NB4 (cell line): Measurements from ENCODE around the gene CPD.
"Not testable (repeated sequence)": the region's sequence is repeated elsewhere in the genome, so short reads cannot be mapped to it uniquely, and the experiment has no call there.

Experiments used
- DNase-seq: peaks from one replicate; pipeline ENCODE4 v3.0.0; 2010; ENCODE audit warnings: low read depth
- H3K4me3 ChIP-seq: one replicate; pipeline ENCODE4 v1.5.1; 2011; ENCODE audit warnings: mild to moderate bottlenecking, low read depth, low read length, moderate library complexity
- CTCF ChIP-seq: IDR thresholded peaks from one replicate; pipeline ENCODE4 v1.5.1; 2012; ENCODE audit warnings: low read depth, low read length
- MAX ChIP-seq: IDR thresholded peaks from 2 replicates; pipeline ENCODE4 v1.6.1; 2011; ENCODE audit warnings: low read depth, low read length
- MYC ChIP-seq: IDR thresholded peaks from 2 replicates; pipeline ENCODE4 v1.6.1; 2011; ENCODE audit warnings: low read depth, low read length
- POLR2A ChIP-seq: IDR thresholded peaks from 2 replicates; pipeline ENCODE4 v1.6.1; 2011; ENCODE audit warnings: mild to moderate bottlenecking; ENCODE audit not compliant: insufficient read length; ENCODE audit errors: extremely low read depth

CPD gene

GRCh38 chr17:30344283-30345088 lies 34.2 kb upstream of the CPD start:
- peak; percentile 96 for DNase-seq
- no peak overlapping the region for H3K4me3 ChIP-seq
- TF ChIP-seq MAX (0 out of 2 replicates have a peak, but pooled peaks have one; percentile 13), CTCF (no peak), MYC (no peak)

DNA sequence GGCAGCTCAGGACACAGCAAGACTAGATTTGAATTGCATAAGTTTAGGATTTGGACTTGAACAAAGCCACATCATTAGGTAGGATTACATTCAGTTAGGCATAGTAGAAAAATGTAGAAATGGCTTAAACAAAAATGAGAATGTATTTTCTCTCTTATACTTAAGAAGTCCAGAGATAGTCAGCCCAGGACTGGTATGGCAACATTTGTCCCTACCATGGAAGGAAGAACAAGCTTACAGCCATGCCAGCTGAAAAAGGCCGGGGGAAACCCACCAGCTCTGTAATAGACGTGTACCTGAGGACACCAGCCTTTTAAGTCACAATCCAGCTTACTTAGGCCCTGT lies 33.7 kb upstream of the CPD start:
- DNase-seq, result no peak
- TF ChIP-seq MYC (no peak), CTCF (no peak), POLR2A (no peak), MAX (no peak)
- no peak overlapping the region for H3K4me3 ChIP-seq

- peak; percentile 75 for DNase-seq
- no peak overlapping the region for H3K4me3 ChIP-seq
- TF ChIP-seq POLR2A (no peak), MAX (no peak), CTCF (no peak), MYC (no peak)
Measured at GRCh38 chr17:30345527-30346075, 33.1 kb upstream of the CPD start.

DNA sequence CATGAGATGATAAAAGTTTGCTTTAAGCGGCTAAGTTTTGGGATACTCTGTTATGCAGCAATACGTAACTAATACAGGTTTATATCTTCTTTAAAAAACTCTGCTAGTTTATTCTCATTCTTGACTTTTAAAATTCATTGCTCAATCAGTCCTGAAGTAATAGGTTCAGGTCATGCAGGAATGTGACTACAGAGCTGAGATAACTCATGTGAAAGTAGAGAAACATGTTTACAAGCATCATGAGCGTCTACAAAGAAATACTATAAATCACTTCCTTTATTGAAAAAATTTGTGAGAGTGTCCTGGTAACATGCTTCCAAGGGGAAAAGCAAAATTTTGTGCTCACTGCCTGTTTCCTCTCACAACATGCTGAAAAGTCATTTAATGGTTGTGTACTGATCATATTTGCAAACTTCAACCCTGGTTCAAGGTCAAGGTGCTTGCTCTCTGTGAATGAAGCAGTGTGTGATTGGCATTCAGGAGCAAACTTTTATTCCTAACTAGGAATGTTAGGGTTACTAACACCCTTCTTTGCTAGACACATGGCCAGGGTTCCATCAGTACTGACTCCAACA lies 32.4 kb upstream of the CPD start:
- H3K4me3 ChIP-seq, result no peak overlapping the region
- TF ChIP-seq MYC, result no peak
- no peak for TF ChIP-seq POLR2A
- TF ChIP-seq MAX, result no peak
- TF ChIP-seq CTCF, result no peak

DNA sequence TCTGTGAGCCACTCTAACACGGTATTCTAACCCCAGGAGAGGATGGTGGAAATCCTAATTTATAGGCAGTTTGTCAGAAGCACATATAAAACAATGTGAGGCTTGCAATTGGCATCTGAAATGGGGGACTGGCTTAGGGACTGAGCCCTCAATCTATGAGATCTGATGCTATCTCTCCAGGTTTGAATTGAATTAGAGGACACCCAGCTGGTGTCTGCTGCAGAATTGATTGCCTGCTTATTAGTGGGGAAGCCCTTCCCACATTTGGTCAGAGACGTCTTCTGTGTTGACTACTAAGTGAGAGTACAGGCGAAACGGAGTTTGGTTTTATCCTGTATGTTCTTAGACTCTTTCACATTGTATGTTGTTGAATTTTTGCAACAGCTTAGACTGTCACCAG lies 31.2 kb upstream of the CPD start:
- TF ChIP-seq CTCF, result no peak
- no peak for DNase-seq
- no peak overlapping the region for H3K4me3 ChIP-seq

More for the DNA sequence above, 32.4 kb upstream of the CPD start:
- no peak for DNase-seq

DNA sequence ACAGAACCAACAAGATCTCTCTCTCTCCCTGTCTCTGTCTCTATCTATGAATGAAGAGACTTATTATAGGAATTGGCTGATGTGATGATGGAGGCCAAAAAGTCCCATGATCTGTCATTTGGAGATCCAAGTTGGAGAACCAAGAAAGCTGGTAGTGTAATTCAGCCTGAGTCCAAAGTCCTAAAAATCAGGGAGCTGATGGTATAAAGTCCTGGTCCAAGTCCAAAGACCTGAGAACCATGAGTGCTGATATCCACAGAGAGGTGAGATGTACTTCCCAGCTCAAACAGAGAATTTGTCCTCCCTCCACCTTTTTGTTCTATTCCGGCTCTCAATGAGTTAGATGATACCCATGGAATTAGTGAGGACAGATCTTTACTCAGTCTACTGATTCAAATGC lies 29.5 kb upstream of the CPD start:
- no peak for DNase-seq
- H3K4me3 ChIP-seq, result no peak overlapping the region
- TF ChIP-seq CTCF (no peak), POLR2A (no peak), MAX (no peak), MYC (no peak)

- not testable (repeated sequence) for H3K4me3 ChIP-seq
Measured at GRCh38 chr17:30351263-30351662, 27.5 kb upstream of the CPD start.

More at GRCh38 chr17:30351263-30351662, 27.5 kb upstream of the CPD start:
- DNase-seq, result peak; percentile 56
